ENCODE data around the gene PLD4.

Gene PLD4

GRCh38 chr14:104891121-104891551, 33.5 kb upstream of the PLD4 start:
- no peak for TF ChIP-seq TEAD4 (IDR thresholded peaks at IDR 0.05)
- no peak for TF ChIP-seq TAF1 (IDR thresholded peaks at IDR 0.05; ENCODE audit: low read depth)
- TF ChIP-seq CREB1 (IDR thresholded peaks at IDR 0.05; ENCODE audit: low read depth): no peak
- TF ChIP-seq MAX (IDR thresholded peaks at IDR 0.05): no peak
- no peak for TF ChIP-seq YY1 (IDR thresholded peaks at IDR 0.05; ENCODE audit: low read depth)
- no peak for TF ChIP-seq REST (IDR thresholded peaks at IDR 0.05; ENCODE audit: low read depth)
- no peak for TF ChIP-seq CEBPB (IDR thresholded peaks at IDR 0.05)

- TF ChIP-seq CREB1 (IDR thresholded peaks at IDR 0.05; ENCODE audit: low read depth): no peak
- no peak for TF ChIP-seq ZBTB7A (IDR thresholded peaks at IDR 0.05; ENCODE audit: low read depth)
- TF ChIP-seq MAX (IDR thresholded peaks at IDR 0.05): no peak
- no peak for TF ChIP-seq CEBPB (IDR thresholded peaks at IDR 0.05)
- TF ChIP-seq TEAD4 (IDR thresholded peaks at IDR 0.05): no peak
- TF ChIP-seq RAD21 (IDR thresholded peaks at IDR 0.05; ENCODE audit: low read depth): no peak
- no peak for TF ChIP-seq NFIC (IDR thresholded peaks at IDR 0.05)
- TF ChIP-seq YY1 (IDR thresholded peaks at IDR 0.05; ENCODE audit: low read depth): no peak
- no peak for TF ChIP-seq TCF12 (IDR thresholded peaks at IDR 0.05; ENCODE audit: low read depth)
- no peak for TF ChIP-seq EP300 (IDR thresholded peaks at IDR 0.05; ENCODE audit: borderline replicate concordance)
- no peak for TF ChIP-seq TAF1 (IDR thresholded peaks at IDR 0.05; ENCODE audit: low read depth)
- no peak for TF ChIP-seq FOXM1 (IDR thresholded peaks at IDR 0.05; ENCODE audit: borderline replicate concordance, low read depth)
- no peak for TF ChIP-seq REST (IDR thresholded peaks at IDR 0.05; ENCODE audit: low read depth)
- no peak for TF ChIP-seq EGR1 (IDR thresholded peaks at IDR 0.05)
- no peak for TF ChIP-seq USF1 (IDR thresholded peaks at IDR 0.05)
Observed at GRCh38 chr14:104891664-104892530, 32.8 kb upstream of the PLD4 start.

GRCh38 chr14:104892531-104893434, 31.9 kb upstream of the PLD4 start:
- TF ChIP-seq CEBPB (IDR thresholded peaks at IDR 0.05): no peak
- TF ChIP-seq USF1 (IDR thresholded peaks at IDR 0.05): no peak
- no peak for TF ChIP-seq RAD21 (IDR thresholded peaks at IDR 0.05; ENCODE audit: low read depth)
- no peak for TF ChIP-seq ZBTB7A (IDR thresholded peaks at IDR 0.05; ENCODE audit: low read depth)
- TF ChIP-seq TCF12 (IDR thresholded peaks at IDR 0.05; ENCODE audit: low read depth): no peak
- TF ChIP-seq TEAD4 (IDR thresholded peaks at IDR 0.05): no peak
- TF ChIP-seq EGR1 (IDR thresholded peaks at IDR 0.05): no peak
- TF ChIP-seq EP300 (IDR thresholded peaks at IDR 0.05; ENCODE audit: borderline replicate concordance): no peak
- TF ChIP-seq CREB1 (IDR thresholded peaks at IDR 0.05; ENCODE audit: low read depth): no peak

- TF ChIP-seq FOXM1 (IDR thresholded peaks at IDR 0.05; ENCODE audit: borderline replicate concordance, low read depth) (no peak), CEBPB (IDR thresholded peaks at IDR 0.05) (no peak), TEAD4 (IDR thresholded peaks at IDR 0.05) (no peak), TAF1 (IDR thresholded peaks at IDR 0.05; ENCODE audit: low read depth) (no peak), TCF12 (IDR thresholded peaks at IDR 0.05; ENCODE audit: low read depth) (no peak), RAD21 (IDR thresholded peaks at IDR 0.05; ENCODE audit: low read depth) (no peak), NFIC (IDR thresholded peaks at IDR 0.05) (no peak), EGR1 (IDR thresholded peaks at IDR 0.05) (no peak), MAX (IDR thresholded peaks at IDR 0.05) (no peak), EP300 (IDR thresholded peaks at IDR 0.05; ENCODE audit: borderline replicate concordance) (no peak), REST (IDR thresholded peaks at IDR 0.05; ENCODE audit: low read depth) (no peak)
Observed at GRCh38 chr14:104893435-104894207, 31.1 kb upstream of the PLD4 start.

Measured in Ishikawa (cell line).